Activated CD8-positive, alpha-beta memory T cell treated with anti-CD3 and anti-CD28 coated beads, Interleukin-2, amount 50 U/mL, for 24 hours (primary cell): Measurements from ENCODE around the gene LRRN4.

Source experiments
- DNase-seq: peaks from one replicate; pipeline ENCODE4 v3.0.0-alpha.2; 2020; ENCODE audit errors: extremely low read depth

The LRRN4 gene

DNA sequence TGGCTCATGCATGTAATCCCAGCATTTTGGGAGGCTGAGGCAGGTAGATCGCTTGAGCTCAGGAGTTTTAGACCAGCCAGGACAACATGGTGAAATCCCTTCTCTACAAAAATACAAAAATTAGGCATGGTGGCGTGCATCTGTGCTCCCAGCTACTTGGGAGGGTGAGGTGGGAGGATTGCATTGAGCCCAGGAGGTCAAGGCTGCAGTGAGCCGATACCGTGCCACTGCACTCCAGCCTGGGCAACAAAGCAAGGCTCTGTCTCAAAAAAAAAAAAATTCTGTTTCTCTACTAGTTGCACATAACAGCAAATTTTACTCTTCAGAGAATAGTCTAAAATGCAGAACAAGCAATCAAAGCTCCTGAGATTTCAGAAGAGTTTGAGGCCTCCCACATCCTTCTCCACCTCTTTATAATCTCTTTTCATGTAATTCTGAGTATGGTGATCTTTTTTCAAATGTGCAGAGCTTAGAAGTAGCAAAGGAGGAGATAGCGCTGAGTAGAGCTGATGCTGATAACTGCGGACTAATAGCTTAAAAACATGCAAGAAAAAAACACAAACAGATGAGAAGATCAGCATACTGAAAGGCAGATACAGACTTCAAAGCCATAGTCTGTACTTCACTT lies 23.3 kb downstream of the LRRN4 start:
- DNase-seq = no peak

DNA sequence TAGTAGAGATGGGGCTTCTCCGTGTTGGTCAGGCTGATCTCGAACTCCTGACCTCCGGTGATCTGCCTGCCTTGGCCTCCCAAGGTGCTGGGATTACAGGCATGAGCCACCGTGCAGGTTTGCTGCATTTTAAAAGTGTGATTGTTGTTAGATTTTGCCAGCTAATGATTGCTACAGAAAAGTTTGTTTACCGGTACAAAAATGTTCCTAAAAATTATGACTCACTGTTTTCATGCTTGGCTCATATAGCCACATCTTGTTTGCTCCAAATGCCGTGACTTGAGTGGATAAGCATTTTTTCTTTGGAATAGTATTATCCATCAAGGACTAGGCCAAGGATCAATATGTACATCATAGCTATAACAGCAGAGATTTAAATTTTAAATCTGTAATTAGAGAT lies 24.3 kb downstream of the LRRN4 start:
- DNase-seq = no peak

DNA sequence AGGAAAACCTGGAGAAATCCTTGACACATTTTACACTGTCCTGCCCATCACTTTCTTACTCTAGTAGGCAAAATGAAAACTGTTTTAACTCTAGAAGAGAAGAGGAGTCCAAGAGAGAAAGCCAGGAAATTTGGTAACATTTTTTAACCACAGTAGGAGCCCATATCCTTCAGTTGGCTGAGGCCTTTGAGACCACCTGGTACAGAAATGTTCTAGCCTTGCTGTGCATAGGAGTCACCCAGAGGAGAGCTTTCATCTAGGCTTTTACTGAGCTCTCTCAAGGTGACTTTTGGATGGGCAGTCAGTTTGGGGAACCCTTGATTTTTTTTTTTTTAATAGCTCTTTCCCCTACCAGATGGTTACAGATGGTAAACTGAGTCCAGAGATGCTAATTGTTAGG lies 25.0 kb downstream of the LRRN4 start:
- DNase-seq = no peak

DNA sequence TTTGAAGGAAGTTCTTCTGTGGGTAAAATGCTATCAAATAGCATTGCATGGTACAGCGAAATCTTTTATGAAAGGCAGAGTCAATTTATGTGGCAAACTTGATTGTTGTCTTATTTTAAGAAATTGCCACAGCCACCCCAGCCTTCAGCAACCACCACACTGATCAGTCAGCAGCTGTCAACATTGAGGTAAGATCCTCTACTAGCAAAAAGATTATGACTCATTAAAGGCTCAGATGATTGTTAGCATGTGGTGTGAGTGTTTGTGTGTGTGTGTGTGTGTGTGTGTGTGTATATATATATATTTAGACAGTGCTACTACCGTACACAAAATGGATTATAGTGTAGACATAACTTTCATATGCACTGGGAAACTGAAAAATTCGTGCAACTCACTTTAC lies 27.8 kb downstream of the LRRN4 start:
- DNase-seq = no peak

DNA sequence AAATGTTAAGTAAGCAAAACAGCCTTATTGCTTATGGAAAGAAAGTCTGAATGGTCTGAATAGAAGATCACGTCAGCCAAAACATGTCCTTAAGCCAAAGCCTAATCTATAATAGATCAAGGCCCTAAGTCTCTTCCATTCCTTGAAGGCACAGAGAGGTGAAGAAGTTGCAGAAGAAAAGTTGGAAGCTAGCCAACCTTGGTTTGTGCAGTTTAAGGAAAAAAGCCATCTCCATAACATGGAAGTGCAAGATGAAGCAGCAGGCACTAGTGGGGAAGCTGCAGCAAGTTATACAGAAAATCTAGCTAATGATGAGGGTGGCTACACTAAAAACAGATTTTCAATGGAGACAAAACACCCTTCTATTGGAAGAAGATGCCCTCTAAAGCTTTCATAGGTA lies 29.1 kb downstream of the LRRN4 start:
- DNase-seq = no peak

DNA sequence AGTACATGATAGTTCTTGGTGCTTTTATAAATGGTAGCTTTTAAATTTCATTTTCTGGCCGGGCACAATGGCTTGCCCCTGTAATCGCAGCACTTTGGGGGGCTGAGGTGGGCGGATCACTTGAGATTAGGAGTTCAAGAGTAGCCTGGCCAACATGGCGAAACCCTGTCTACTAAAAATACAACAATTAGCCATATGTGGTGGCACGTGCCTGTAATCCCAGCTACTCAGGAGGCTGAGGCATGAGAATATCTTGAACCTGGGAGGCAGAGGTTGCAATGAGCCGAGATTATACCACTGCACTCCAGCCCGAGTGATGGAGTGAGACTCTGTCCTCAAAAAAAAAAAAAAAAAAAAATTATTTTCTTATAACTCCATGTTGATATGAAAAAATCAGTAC lies 36.0 kb downstream of the LRRN4 start:
- no peak for DNase-seq

DNA sequence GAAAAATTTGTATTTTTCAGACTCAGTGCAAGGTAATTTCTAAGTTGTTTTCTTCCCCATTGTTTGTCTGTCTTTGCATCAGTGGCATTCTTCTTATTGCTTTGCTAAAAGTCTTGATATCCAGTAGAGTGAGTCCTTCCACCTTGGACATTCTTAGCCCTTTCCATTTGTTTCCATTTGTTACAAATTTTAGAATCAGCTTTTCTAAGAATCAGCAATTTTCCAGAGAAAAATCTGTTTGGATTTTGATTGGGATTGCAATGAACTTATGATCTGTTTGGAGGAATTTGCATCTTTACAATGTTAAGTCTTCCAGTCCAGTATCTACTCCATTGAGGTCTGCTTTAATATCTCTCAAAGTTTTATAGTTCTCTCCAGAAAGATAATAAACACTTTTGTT lies 36.4 kb downstream of the LRRN4 start:
- no peak for DNase-seq

DNA sequence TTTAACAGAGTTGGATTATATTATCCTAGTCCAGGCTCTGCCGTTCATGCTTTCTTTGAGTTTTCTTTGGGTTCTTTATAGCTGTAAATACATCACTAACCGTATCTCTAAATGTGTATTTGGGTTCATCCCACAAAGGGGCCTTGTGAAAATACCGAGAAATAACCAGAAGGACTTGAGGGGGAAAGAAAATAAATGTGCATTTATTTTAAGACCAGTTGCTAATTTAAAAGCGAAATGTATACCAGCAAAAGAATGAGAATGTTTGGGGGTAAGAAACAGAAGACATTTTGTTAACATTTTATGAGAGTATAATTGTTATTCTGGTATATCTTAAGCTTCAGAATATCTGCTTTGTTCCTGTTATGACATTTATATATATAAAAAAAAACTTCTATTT lies 38.9 kb downstream of the LRRN4 start:
- no peak for DNase-seq

DNA sequence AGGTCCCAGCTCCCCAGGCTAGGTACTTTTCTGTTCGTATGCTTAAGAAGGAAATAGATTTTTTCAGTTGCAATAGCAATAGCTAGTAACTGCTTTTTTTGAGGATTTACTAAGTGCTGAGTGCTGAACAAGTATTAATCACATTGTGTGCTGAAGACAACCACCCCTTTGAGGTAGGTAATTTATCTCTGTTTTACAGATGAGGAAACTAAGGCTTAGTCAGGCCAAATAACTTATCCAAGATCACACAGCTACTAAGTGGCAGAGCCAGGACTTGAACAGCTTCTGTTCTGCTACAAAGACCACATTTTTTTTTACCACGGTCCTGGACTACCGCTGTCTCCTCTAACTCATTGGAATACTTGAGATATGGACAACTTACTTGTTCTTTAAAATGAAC lies 39.8 kb downstream of the LRRN4 start:
- no peak for DNase-seq

DNA sequence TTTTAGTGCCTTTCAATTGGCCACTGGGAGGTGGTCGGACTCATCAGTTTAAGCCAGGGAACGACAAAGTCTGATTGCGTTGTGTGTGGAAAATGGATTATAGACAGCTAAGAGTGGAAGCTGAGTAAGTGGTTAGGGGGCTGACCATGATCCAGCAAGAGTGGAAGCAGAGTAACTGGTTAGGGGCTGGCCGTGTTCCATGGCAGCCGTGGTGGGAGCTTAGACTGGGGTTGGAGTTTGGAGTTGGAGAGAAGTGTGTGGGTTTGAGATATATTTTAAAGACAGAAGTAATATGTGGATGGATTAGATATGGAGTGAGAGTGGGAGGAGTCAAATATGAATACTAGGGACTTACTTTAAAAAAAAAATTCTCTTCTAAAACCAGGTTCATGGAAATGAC lies 41.7 kb downstream of the LRRN4 start:
- no peak for DNase-seq

DNA sequence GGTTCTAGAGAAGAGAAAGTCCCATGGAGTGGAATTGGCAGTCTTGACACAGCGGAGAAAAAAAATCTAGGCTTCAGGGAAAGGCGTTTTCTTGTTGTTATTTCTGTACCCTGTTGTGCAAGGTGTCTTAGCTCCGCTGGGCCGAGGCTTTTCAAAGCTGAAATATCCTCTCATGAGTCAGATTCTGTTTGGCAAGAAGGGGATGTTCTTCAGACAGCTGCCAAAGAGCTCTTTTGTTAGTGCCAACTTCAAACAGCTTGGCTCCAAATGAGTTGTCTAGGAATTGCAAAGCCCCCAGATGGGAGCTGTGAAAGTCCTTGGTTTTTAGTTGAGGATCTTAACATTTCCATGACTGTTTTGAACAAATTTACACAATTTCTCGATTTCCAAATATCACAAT lies 45.6 kb downstream of the LRRN4 start:
- DNase-seq = no peak

DNA sequence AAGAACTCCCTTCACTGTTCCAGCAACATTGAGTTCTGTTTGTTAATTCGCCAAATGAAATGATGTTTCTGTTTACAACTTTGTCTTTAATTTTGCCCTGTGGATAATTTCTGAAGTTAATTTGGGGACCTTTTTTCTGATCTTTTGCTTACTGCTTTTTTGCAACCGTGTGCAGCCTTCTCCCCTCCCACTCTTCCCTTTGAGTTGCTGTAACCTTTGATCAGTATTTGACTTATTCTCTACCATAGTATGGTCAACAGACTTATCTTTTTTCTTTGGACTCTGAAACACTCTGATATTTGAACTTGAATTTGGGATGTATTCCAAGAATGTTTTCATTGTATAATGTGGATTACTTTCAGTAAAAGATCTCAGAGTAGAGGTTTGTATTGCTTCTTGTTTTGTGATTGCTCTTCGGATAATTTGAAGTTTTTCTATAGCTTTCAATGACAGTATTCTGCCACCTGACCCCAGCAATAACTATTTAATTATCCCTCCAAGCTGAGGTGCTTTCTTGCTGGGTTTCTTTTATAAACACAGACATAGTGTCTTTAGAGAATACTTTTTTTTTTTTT lies 46.2 kb downstream of the LRRN4 start:
- DNase-seq = no peak

DNA sequence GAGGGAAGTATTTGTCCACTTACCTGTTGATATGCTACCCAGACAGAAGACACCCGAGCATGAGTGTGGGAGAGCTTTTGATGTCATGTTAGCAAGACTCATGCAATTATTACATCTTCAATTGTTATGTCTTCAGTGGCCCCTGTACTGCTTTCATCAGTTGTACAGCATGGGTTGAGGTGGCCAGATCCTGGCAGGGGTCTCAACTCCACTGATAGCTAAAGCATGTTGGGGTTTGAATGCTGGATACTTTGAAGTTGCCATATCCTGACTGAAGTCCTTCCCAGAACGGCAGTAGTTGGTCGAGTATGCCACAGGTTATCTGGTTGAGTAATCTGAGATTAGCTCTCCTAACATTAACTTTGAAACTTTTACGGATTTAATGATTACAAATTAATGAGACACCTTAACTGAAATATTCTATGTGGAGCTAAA lies 46.7 kb downstream of the LRRN4 start:
- DNase-seq = no peak

DNA sequence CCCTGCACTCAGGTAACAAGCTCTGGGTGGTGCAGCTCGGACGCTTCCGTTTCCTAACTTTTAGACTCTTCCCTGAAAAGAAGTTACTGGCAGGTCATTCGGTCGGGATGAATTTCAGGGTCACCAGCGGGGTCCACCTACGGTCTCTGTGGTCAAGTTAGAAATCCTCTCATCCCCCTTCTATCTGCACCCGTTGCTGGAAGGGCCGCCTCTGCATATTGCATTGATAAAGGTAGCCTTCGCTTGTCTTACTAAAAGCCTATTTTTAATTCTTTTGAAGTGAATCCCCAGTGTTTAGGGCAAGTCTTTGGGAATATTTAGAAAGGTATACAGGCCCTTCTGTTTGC lies 47.3 kb downstream of the LRRN4 start:
- no peak for DNase-seq

DNA sequence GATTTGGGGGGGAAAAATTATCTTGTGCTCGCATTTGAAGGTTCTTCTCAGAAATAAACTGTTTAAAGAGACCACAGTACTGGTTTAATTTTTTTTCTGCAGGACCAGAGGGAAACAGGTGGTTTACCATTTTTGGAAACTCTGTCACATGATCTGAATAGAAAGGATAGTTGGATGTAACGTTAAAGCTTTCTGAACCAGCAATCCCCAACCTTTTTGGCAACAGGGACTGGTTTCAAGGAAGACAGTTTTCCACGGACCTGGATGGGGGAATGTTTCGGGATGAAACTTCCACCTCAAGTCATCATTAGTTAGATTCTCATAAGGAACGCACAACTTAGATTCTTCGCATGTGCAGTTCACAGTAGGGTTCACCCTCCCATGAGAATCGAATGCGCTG lies 53.0 kb downstream of the LRRN4 start:
- DNase-seq = no peak

DNA sequence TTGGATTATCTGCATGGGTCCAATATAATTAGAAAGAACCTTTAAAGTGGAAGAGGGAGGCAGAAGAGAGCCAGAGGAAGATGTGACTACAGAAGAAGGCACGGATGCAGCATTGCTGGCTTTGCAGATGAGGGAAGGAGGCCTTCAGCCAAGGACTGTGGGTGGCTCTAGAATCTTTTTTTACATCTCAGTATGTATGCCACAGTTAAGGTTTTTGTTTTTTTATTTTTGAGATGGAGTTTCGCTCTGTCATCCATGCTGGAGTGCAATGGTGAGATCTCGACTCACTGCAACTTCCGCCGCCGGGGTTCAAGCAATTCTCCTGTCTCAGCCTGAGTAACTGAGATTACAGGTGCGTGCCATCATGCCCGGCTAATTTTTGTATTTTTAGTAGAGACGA lies 54.1 kb downstream of the LRRN4 start:
- DNase-seq = no peak

DNA sequence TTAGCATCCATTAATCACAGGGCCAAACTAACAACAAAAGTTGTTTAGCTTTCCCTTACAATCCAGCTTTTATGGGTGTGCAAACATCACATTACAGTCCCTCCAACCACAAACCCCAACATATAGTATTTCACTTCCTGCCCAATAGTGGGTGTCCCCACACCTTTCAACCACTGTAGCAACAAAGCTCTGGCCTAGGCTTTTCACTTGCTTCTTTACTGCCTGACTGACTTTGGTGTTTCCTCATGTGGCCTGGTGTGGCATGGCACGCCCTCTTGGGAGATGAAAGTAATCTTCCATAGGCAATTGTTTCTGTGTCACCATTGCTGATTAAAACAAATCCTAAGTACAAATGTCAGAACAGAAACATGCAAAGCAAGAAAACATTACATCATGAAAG lies 57.1 kb downstream of the LRRN4 start:
- DNase-seq = no peak

DNA sequence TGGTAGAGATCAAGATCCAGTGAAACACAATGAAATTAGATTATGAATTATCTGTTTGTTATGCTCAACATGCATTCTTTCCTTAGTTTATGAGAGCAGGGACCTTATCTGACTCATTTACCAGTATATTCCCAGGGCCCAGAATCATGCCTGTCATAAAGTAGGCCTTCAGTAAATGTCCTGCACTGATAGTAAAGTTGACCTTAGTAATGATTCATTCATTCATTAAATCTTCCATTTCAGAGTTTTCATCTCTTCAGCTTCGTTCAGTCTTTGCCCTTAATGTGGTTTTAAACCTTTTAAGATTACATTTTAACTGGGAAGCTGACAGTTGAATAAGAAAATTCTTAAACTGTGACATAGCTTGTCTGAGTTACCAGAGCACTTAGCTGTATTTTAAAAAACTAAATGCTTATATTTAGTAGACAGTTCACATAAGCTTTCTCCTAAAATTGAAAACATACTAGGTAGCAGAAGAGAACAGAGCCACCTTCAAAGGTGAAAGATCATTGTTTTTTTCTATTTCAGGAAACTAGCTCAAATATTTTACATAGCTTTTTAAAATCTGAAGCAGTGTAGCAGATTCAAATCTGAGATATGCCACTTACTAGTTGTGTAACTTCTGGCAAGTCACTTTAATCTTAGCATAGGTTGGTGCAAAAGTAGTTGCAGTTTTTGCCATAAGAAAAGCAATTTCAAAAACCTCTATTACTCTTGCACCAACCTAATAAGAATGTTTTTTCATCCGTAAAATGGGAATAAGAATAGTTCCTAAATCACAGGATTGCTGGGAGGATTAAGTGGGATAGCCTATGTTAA lies 62.0 kb downstream of the LRRN4 start:
- no peak for DNase-seq

DNA sequence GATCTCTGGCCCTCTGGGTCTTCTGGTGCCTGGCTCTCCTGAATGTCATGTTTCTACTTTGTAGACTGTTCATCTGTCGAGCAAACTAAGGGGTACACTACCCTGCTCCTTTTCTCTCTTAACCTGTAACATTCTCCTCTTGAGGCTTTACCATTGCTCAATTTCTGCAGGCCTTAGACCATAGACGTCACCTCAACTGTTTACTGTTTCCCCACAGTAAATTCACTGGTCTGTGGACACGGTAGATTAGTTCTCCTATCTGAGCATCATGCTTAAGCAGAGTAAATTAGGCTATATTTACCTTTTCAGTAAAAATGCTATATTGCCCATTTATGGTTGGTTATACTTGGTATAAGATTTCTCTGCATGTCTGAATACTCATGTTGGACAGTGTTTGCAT lies 62.9 kb downstream of the LRRN4 start:
- DNase-seq = no peak
